ENCODE measurements around the gene MYO1A.

The MYO1A gene

GRCh38 chr12:57089271-57090245 is 39.6 kb upstream of the MYO1A start (continued):
- TF ChIP-seq ZNF394 (tag by site-specific recombination; IDR thresholded peaks at IDR 0.05; ENCODE audit: borderline replicate concordance) (peak; percentile 31; the same call in 1 of the 2 replicates), MZF1 (tag by site-specific recombination; IDR thresholded peaks at IDR 0.05; ENCODE audit: borderline replicate concordance) (no peak), MEIS1 (CRISPR knock-in tag; IDR thresholded peaks at IDR 0.05; ENCODE audit: borderline replicate concordance) (no peak), ZNF280D (tag by site-specific recombination; IDR thresholded peaks at IDR 0.05) (no peak), ZXDB (tag by site-specific recombination; IDR thresholded peaks at IDR 0.05) (peak; percentile 65; the same call in 1 of the 2 replicates), SALL2 (tag by site-specific recombination; IDR thresholded peaks at IDR 0.05; ENCODE audit: borderline replicate concordance) (no peak), ZNF548 (tag by site-specific recombination; IDR thresholded peaks at IDR 0.05) (no peak), ZNF274 (IDR thresholded peaks at IDR 0.05; ENCODE audit: low read length) (no peak), ZNF274 (tag by site-specific recombination; IDR thresholded peaks at IDR 0.05; ENCODE audit: borderline replicate concordance) (no peak), ZNF639 (tag by site-specific recombination; IDR thresholded peaks at IDR 0.05) (no peak), KLF10 (tag by site-specific recombination; IDR thresholded peaks at IDR 0.05) (peak; percentile 49; the same call in 1 of the 2 replicates), ZNF473 (tag by site-specific recombination; IDR thresholded peaks at IDR 0.05) (no peak), REPIN1 (tag by site-specific recombination; IDR thresholded peaks at IDR 0.05; ENCODE audit: low read depth) (no peak), KLF16 (tag by site-specific recombination; IDR thresholded peaks at IDR 0.05) (0 out of 2 replicates have a peak, but pooled peaks have one; percentile 56), SP2 (tag by site-specific recombination; IDR thresholded peaks at IDR 0.05) (peak; percentile 77), GLIS1 (tag by site-specific recombination; IDR thresholded peaks at IDR 0.05) (peak; percentile 54), ZNF596 (tag by site-specific recombination; IDR thresholded peaks at IDR 0.05) (no peak), ZNF214 (tag by site-specific recombination; IDR thresholded peaks at IDR 0.05; ENCODE audit: borderline replicate concordance) (no peak), ZBTB8A (tag by site-specific recombination; IDR thresholded peaks at IDR 0.05) (peak; percentile 47), ZNF157 (tag by site-specific recombination; IDR thresholded peaks at IDR 0.05) (no peak), ZNF48 (tag by site-specific recombination; IDR thresholded peaks at IDR 0.05) (no peak), ZNF248 (tag by site-specific recombination; IDR thresholded peaks at IDR 0.05) (no peak), ZNF623 (tag by site-specific recombination; IDR thresholded peaks at IDR 0.05) (no peak), ZNF76 (tag by site-specific recombination; IDR thresholded peaks at IDR 0.05; ENCODE audit: borderline replicate concordance, low read depth) (no peak), ZSCAN30 (tag by site-specific recombination; IDR thresholded peaks at IDR 0.05) (no peak), ZNF341 (tag by site-specific recombination; IDR thresholded peaks at IDR 0.05; ENCODE audit: low read depth) (peak; percentile 89), GLI2 (tag by site-specific recombination; IDR thresholded peaks at IDR 0.05; ENCODE audit: borderline replicate concordance, low read depth) (no peak), ZNF18 (tag by site-specific recombination; IDR thresholded peaks at IDR 0.05) (no peak), ZNF398 (tag by site-specific recombination; IDR thresholded peaks at IDR 0.05) (peak; percentile 94), ZNF37A (tag by site-specific recombination; IDR thresholded peaks at IDR 0.05) (no peak)

All from HEK293 (cell line).